ENCODE data around the gene SH2B3. TPM values are rescaled to one million over a fixed set of nuclear protein-coding genes. Genes with fewer than 3 reads are reported as not detected.

SH2B3 gene
- total RNA-seq, 1 experiment from 2014 or later: 20.5 TPM

DNA sequence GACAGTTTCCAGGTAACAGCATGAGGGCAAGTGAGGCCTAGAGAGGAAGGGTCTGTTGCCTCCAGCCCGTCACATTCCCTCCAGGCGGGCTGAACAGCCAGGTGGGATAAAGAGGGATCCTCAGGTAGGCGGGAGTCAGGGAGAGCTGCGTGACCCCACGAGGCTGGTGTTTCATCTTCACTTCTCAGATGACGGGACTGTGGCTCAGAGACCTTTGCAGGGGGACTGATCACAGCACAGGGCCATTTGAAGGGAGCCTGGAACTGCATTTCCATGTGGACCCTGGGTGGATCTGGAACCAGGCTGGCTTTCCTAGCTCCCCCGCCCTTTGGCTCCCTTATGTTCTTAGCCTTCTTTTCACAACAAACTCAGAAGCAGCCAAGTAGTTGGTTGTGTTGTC is 37.4 kb downstream of the SH2B3 start:
- no peak overlapping the region for H3K27ac ChIP-seq
- H3K4me3 ChIP-seq: no peak overlapping the region
- H3K9me3 ChIP-seq (replicated peaks): no peaks in the 10 kb centered on the region
- no peak for DNase-seq (ENCODE audit: low read depth in 1 of 2, low spot score in 2 of 2)
- peaks cover 10% of the 10 kb centered on the region for H3K4me1 ChIP-seq (replicated peaks)
- H3K27me3 ChIP-seq (replicated peaks): no peaks in the 10 kb centered on the region
- H3K36me3 ChIP-seq: peaks cover 74% of the 10 kb centered on the region

DNA sequence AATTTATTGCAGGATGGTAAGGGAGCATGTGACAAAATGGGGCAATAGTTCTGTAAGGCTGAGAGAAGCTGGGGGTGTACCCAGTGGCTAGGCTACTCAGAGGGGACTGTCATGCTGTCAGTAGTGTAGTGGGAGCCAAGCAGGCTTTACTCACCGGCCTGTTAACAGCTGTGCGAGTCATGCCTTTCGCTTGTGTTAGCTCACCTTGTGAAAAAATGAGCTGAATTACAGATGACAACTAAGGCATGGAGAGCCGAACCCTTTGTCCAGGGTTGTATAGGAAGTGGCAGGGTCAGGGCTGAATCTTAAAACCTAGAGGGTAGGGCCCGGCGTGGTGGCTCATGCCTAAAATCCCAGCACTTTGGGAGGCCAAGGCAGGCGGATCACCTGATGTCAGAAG is 37.9 kb downstream of the SH2B3 start:
- Histone ChIP-seq H3K27ac (no peak overlapping the region), H3K36me3 (peaks cover 79% of the 10 kb centered on the region), H3K4me1 (replicated peaks) (peaks cover 5% of the 10 kb centered on the region), H3K9me3 (replicated peaks) (no peaks in the 10 kb centered on the region), H3K27me3 (replicated peaks) (no peaks in the 10 kb centered on the region), H3K4me3 (no peak overlapping the region)
- DNase-seq (ENCODE audit: low read depth in 1 of 2, low spot score in 2 of 2): no peak

DNA sequence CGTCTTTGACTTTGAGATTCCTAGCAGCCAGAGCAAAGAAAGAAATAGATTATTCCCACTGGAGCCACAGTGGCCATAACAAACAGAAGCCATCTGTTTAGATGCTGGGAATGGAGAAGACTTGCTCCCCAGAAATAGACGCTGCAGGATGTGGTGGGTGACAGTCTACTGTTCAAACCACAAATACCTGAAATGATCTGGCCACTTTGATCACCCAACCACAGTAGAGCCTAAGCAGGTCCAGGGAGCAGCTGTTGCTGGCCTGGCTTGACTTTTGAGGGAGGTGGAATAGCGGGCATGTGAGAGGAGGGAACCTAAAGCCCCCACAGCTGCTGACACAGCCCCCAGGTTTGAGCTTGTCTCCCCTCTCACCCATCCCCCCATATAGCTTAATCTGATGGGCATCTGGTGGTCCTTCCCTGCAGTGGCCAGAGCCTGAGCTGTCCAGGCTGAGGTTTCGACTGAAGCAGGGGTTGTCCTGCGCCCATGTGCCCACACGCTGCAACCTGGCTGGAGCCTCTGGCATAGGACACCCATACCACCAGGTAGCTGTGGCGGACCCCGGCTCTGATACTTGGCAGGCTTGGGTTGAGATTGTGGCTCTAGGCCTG is 38.7 kb downstream of the SH2B3 start:
- H3K4me1 ChIP-seq (replicated peaks): no peaks in the 10 kb centered on the region; the same call in 1 of the 2 replicates
- no peak overlapping the region for H3K27ac ChIP-seq
- DNase-seq (ENCODE audit: low read depth in 1 of 2, low spot score in 2 of 2): no peak
- H3K27me3 ChIP-seq (replicated peaks): no peaks in the 10 kb centered on the region
- H3K4me3 ChIP-seq: no peak overlapping the region
- no peaks in the 10 kb centered on the region for H3K9me3 ChIP-seq (replicated peaks)
- peaks cover 79% of the 10 kb centered on the region for H3K36me3 ChIP-seq

DNA sequence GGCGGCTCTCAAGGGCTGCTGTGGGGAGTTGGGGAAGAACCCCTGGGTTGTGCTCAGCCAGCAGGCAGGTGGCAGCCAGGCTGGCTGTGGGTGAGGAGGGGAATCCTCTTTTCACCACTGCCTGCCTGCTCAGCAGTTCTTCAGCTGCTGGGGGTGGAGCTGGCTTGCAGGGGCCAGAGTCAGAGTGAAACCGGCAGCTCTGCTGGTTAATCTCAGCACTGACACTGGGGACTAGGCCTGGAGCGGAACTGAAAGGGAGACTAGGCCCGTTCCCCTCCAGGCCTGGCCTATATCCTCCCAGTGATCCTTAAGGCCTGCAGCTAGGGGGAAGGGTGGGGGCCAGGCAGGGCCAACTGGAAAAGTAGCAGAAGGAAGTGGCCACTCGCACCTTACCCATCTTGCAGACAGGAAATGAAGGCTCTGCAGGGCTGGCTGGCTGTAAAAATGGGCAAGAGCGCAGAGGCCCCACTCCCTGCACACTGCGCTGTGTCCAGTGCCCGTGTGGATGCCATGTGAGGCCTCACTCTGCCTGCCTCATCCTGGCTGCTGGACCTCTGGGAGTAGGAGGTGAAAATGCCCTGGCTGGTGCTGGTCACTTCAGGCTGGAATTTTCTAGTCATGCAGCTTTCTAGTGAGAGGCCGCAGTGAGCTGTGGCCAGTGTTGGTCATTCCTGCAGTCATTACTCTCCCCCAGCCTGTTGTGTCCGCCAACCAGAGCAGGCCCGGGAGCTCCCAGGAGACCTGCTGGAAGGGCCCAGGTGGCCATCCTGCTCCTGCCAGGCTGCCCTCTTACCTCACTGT is 39.4 kb downstream of the SH2B3 start:
- DNase-seq (ENCODE audit: low read depth in 1 of 2, low spot score in 2 of 2): no peak

DNA sequence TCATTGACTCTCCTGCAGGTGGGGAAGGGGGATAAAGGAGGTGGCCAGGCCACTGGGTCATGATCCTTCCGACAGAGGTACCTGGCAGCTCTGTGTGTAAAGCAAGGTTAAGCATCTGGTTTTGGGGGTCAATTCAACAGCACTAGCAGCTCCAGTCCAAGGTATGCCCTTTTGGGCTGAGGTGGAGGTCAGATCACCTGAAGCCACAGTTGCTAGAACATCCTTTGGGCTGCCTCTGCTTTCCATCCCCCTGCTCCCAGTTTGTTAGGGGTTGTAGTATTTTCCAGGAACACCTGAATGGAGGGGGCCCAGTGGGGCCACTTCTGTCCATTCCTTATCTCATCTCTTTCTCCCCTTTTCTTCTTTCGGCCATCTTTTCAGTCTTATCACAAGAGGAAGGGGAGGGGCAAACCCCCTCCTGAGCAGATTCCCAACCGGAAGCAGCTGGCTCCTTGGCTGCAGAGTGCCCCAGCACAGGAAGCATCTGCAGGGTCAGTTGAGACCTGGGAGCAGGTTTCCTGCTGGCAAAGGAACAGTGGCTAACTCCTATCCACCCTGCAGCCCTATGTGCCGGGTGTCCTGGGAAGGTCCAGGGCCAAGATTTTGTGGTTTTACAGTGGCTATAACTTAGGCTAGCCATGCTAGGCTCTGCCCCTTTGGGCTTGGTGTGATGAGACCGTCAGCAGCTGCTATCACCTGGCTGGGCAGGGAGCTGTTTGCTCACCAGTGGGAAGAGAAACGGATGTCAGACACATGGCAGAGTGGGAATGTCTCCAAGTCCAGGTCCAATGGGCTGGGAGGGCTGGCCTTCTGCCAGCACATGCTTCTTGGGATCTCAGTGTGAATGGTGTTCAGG is 40.2 kb downstream of the SH2B3 start:
- Histone ChIP-seq H3K4me1 (replicated peaks) (no peaks in the 10 kb centered on the region; the same call in 1 of the 2 replicates), H3K27ac (no peak overlapping the region), H3K36me3 (peaks cover 92% of the 10 kb centered on the region), H3K4me3 (no peak overlapping the region), H3K9me3 (replicated peaks) (no peaks in the 10 kb centered on the region), H3K27me3 (replicated peaks) (no peaks in the 10 kb centered on the region)
- no peak for DNase-seq (ENCODE audit: low read depth in 1 of 2, low spot score in 2 of 2)

More for the DNA sequence above, 39.4 kb downstream of the SH2B3 start:
- no peak overlapping the region for H3K4me3 ChIP-seq
- peaks cover 83% of the 10 kb centered on the region for H3K36me3 ChIP-seq
- H3K9me3 ChIP-seq (replicated peaks): no peaks in the 10 kb centered on the region
- H3K27me3 ChIP-seq (replicated peaks): no peaks in the 10 kb centered on the region
- H3K27ac ChIP-seq: no peak overlapping the region
- H3K4me1 ChIP-seq (replicated peaks): no peaks in the 10 kb centered on the region; the same call in 1 of the 2 replicates

DNA sequence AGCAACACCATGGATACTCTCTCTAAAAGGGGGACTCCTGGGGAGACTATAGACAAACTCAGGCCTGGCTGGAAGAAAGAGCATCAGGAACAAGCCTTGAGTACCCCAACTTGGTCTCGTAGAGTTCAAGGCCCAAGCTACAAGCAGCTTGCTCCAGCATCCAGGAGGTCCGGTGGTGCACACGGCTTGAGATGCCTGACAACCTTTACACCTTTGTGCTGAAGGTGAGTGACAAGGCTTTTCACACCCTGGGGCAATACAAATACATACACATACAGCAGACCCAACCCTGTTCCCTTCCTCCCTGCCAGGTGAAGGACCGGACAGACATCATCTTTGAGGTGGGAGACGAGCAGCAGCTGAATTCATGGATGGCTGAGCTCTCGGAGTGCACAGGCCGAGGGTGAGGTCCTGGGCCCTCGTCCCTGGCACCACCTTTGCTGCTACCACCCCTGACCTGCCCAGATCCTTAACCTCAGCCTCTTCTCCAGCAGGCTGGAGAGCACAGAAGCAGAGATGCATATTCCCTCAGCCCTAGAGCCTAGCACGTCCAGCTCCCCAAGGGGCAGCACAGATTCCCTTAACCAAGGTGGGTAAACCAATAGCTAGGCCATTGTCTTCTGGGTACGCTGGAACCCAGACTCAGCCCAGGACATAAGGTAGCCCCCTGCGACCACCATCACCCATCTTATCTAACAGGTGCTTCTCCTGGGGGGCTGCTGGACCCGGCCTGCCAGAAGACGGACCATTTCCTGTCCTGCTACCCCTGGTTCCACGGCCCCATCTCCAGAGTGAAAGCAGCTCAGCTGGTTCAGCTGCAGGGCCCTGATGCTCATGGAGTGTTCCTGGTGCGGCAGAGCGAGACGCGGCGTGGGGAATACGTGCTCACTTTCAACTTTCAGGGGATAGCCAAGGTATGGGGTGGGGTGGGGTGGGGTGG is 41.2 kb downstream of the SH2B3 start:
- DNase-seq (ENCODE audit: low read depth in 1 of 2, low spot score in 2 of 2): no peak
- no peaks in the 10 kb centered on the region for H3K27me3 ChIP-seq (replicated peaks)
- H3K36me3 ChIP-seq: peaks cover 96% of the 10 kb centered on the region
- H3K4me1 ChIP-seq (replicated peaks): no peaks in the 10 kb centered on the region; the same call in 1 of the 2 replicates
- no peaks in the 10 kb centered on the region for H3K9me3 ChIP-seq (replicated peaks)
- H3K27ac ChIP-seq: no peak overlapping the region
- H3K4me3 ChIP-seq: no peak overlapping the region

DNA sequence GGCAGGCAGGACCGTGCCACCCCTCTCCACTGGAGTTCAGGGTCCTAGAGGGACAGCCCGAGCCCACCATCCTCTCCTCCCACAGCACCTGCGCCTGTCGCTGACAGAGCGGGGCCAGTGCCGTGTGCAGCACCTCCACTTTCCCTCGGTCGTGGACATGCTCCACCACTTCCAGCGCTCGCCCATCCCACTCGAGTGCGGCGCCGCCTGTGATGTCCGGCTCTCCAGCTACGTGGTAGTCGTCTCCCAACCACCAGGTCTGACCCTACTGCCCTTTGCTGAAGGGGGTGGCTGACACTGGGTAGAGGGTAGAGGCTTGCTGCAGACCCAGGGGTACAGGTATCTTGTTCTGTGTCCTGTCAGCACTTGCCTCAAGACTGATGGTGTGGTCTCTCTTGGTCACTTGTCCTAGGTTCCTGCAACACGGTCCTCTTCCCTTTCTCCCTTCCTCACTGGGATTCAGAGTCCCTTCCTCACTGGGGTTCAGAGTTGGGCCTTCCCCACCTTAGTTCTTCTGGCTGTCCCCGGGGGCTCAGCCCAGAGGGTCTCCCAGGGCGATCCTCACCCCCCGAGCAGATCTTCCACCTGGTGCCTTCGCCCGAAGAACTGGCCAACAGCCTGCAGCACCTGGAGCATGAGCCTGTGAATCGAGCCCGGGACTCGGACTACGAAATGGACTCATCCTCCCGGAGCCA is 42.0 kb downstream of the SH2B3 start:
- H3K27ac ChIP-seq: no peak overlapping the region
- H3K4me3 ChIP-seq: no peak overlapping the region
- peaks cover 88% of the 10 kb centered on the region for H3K36me3 ChIP-seq
- H3K27me3 ChIP-seq (replicated peaks): no peaks in the 10 kb centered on the region
- H3K9me3 ChIP-seq (replicated peaks): no peaks in the 10 kb centered on the region
- no peak for DNase-seq (ENCODE audit: low read depth in 1 of 2, low spot score in 2 of 2)
- H3K4me1 ChIP-seq (replicated peaks): no peaks in the 10 kb centered on the region; the same call in 1 of the 2 replicates

DNA sequence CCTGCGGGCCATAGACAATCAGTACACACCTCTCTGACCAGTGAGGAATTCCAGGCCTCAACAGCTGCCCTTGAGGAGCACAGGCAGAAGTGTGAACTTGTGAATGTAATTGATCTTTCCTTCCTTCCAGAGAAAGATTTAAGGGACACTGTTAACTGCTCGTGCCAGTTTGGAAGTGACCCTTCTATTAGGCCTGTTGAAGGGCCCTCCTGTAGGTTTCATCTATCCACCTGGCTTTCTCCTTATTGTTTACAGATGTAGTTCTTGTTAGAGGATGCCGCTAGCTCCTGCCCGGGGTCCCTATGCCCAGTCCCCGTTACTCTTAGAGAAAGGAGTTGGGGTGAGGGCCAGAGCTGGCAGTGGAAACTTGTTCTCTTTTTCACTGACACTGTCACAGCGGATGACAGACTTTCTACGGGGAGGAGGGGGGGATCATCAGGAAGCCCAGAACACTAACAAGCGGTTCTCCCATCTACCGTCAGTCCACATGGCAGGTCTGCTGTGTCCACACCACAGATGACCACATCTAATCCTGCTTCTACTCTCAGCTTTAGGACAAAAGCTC is 42.6 kb downstream of the SH2B3 start:
- H3K27ac ChIP-seq: no peak overlapping the region
- H3K4me1 ChIP-seq (replicated peaks): no peaks in the 10 kb centered on the region; the same call in 1 of the 2 replicates
- H3K4me3 ChIP-seq: no peak overlapping the region
- peaks cover 86% of the 10 kb centered on the region for H3K36me3 ChIP-seq
- H3K9me3 ChIP-seq (replicated peaks): no peaks in the 10 kb centered on the region
- DNase-seq (ENCODE audit: low read depth in 1 of 2, low spot score in 2 of 2): peak in 1 of 2 experiments; percentile 17
- H3K27me3 ChIP-seq (replicated peaks): no peaks in the 10 kb centered on the region

DNA sequence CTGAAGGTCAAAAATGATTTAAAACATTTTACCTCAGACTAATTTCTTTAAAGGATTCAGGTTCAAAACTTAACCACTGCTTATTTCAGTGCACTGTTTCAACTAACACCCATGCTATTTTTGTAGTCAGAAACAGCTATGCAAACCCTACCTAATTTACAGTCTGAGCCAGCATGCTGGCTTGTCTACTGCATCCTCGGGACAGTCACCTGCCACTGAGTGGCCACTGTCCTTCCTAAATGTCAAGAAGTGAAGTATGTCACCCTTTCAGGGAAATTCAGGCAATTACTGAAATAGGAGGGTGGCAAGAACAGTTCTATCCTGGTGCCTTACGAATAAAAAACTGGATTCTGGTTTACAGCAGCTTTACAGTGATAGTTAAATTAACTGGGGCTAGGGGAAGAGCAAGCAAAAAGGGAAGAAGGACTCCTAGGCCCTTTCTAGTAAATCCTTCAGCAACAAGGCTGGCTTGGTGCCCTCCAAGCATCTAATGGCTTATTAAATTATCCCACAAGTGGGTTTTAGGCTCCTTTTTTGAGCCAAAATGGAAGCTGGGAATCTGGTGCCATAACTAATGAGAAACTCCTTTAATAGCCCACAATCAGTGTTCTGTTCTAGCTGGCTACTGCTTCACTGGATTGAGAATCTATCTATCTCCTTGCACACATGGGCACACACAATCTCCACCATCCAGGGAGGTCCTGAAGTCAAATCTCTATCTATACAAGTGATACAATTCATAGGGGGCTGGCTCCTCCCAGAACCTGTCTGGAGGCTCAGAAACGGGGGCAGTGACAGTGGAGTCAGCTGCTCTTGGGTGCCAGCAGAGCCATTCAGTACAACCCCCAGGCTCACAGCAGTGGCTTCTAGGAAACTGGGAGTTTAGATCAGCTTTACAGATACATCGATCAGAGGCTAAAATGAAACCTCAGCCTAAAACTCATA is 43.4 kb downstream of the SH2B3 start:
- H3K36me3 ChIP-seq: peaks cover 89% of the 10 kb centered on the region
- no peak overlapping the region for H3K4me3 ChIP-seq
- H3K27ac ChIP-seq: no peak overlapping the region
- DNase-seq (ENCODE audit: low read depth in 1 of 2, low spot score in 2 of 2): peak in 1 of 2 experiments; percentile 16
- no peaks in the 10 kb centered on the region for H3K4me1 ChIP-seq (replicated peaks)
- H3K27me3 ChIP-seq (replicated peaks): no peaks in the 10 kb centered on the region
- H3K9me3 ChIP-seq (replicated peaks): no peaks in the 10 kb centered on the region

DNA sequence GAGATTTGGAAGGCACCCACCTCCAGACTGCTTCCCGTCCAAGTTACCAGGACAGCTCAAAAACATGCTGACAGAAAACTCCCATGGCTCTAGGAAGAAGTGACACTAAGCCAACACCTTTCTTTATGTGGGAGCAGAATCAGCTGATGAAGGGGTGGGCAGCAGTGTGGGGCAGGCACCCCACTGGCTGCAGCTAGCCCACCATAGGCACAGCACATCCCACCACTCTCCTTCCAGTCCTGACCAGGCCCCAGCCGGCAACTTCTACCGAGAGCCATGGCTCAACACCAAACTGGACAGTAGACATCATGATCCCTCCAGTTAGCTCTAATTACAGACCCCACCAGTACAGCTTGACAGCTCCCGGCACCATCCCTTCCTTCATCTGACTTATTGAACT is 45.0 kb downstream of the SH2B3 start:
- peak in 1 of 2 experiments; percentile 10 for DNase-seq (ENCODE audit: low read depth in 1 of 2, low spot score in 2 of 2)
- H3K4me3 ChIP-seq: no peak overlapping the region
- H3K36me3 ChIP-seq: peaks cover 91% of the 10 kb centered on the region
- no peak overlapping the region for H3K27ac ChIP-seq
- H3K9me3 ChIP-seq (replicated peaks): no peaks in the 10 kb centered on the region
- H3K4me1 ChIP-seq (replicated peaks): no peaks in the 10 kb centered on the region
- H3K27me3 ChIP-seq (replicated peaks): no peaks in the 10 kb centered on the region

DNA sequence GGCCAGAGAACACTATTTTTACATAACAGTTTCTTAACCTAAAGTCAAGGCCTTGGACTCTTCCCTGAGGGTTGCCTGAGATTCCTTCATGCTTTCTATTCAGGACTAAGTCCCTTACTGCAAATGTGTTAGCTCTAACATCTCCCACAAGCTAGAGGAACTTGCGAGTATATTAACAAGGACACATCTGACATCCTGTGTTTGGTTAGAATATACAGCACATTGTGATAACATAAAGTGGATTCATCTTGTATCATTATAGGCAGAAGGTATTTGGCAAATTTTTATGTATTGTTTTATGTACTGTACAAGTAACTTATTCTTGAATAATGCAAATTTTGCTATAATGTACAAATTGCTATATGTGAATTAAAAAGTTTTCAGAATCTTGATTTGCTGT is 45.5 kb downstream of the SH2B3 start:
- Histone ChIP-seq H3K4me1 (replicated peaks) (no peaks in the 10 kb centered on the region), H3K4me3 (no peak overlapping the region), H3K27me3 (replicated peaks) (no peaks in the 10 kb centered on the region), H3K27ac (no peak overlapping the region), H3K36me3 (peaks cover 91% of the 10 kb centered on the region), H3K9me3 (replicated peaks) (no peaks in the 10 kb centered on the region)
- DNase-seq (ENCODE audit: low read depth in 1 of 2, low spot score in 2 of 2): no peak

Data from SJSA1 (cell line).